ENCODE results near the gene SMIM8. TPM values are rescaled to one million over a fixed set of nuclear protein-coding genes. Genes with fewer than 3 reads are reported as not detected.

Gene SMIM8
- total RNA-seq, 1 donor from 2014 or later, result 6.9 TPM

DNA sequence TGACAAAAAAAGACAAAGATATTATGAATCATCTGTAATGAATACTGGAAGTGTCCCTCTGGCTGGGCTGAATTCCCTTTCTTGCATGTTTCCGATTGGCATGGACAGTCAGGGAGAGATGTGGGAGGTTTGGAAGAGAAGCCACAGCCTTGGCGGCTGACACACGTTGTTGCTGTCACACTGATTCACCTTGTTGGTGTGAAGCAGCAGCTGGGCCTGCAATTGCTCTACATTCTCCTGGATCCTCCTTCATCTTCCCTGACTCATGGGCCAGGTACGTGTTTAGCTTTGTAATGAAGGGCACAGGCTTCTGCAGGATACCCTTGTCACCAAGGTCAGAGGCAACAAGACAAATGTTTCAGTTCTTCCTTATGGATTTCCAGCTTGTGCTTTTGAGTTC, 13.4 kb upstream of the SMIM8 start:
- Histone ChIP-seq H3K79me2 (ENCODE audit: insufficient read depth, low read length) (no peaks in the 10 kb centered on the region), H3K4me1 (ENCODE audit: insufficient read depth, low read length) (no peaks in the 10 kb centered on the region), H2AFZ (ENCODE audit: low read depth, low read length) (no peak overlapping the region), H3K36me3 (ENCODE audit: insufficient read depth, low read length) (no peaks in the 10 kb centered on the region), H4K20me1 (ENCODE audit: insufficient read depth, low read length) (no peaks in the 10 kb centered on the region), H3K4me2 (ENCODE audit: low read length) (no peak overlapping the region), H3K9ac (ENCODE audit: low read length) (no peak overlapping the region), H3K27ac (ENCODE audit: low read depth, low read length) (no peak overlapping the region), H3K4me3 (ENCODE audit: insufficient read depth, low read depth, low read length) (no peak overlapping the region), H3K27me3 (ENCODE audit: insufficient read depth, low read length) (peaks cover 7% of the 10 kb centered on the region), H3K9me3 (ENCODE audit: insufficient read depth, low read depth, low read length) (no peaks in the 10 kb centered on the region)
- Mint-ChIP-seq H3K36me3 (ENCODE audit: low read depth, unreplicated experiment) (no peaks in the 10 kb centered on the region), H3K27ac (ENCODE audit: unreplicated experiment) (no peak overlapping the region), H3K9me3 (ENCODE audit: unreplicated experiment) (peaks cover 3% of the 10 kb centered on the region), H3K4me3 (ENCODE audit: unreplicated experiment) (no peak overlapping the region), H3K4me1 (ENCODE audit: low read depth, unreplicated experiment) (no peaks in the 10 kb centered on the region), H3K27me3 (ENCODE audit: low read depth, unreplicated experiment) (no peaks in the 10 kb centered on the region)
- TF ChIP-seq EZH2 (IDR thresholded peaks at IDR 0.05; ENCODE audit: insufficient read depth, low read length), result no peak
- TF ChIP-seq, protein P1, sequence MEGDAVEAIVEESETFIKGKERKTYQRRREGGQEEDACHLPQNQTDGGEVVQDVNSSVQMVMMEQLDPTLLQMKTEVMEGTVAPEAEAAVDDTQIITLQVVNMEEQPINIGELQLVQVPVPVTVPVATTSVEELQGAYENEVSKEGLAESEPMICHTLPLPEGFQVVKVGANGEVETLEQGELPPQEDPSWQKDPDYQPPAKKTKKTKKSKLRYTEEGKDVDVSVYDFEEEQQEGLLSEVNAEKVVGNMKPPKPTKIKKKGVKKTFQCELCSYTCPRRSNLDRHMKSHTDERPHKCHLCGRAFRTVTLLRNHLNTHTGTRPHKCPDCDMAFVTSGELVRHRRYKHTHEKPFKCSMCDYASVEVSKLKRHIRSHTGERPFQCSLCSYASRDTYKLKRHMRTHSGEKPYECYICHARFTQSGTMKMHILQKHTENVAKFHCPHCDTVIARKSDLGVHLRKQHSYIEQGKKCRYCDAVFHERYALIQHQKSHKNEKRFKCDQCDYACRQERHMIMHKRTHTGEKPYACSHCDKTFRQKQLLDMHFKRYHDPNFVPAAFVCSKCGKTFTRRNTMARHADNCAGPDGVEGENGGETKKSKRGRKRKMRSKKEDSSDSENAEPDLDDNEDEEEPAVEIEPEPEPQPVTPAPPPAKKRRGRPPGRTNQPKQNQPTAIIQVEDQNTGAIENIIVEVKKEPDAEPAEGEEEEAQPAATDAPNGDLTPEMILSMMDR (IDR thresholded peaks at IDR 0.05; ENCODE audit: insufficient read depth, low read depth, low read length), result no peak
- DNase-seq (ENCODE audit: low read depth) (no peak), FAIRE-seq (no peak)

- Mint-ChIP-seq H3K36me3 (ENCODE audit: low read depth, unreplicated experiment) (no peaks in the 10 kb centered on the region), H3K9me3 (ENCODE audit: unreplicated experiment) (peaks cover 3% of the 10 kb centered on the region), H3K27me3 (ENCODE audit: low read depth, unreplicated experiment) (peaks cover 5% of the 10 kb centered on the region), H3K4me1 (ENCODE audit: low read depth, unreplicated experiment) (no peaks in the 10 kb centered on the region), H3K27ac (ENCODE audit: unreplicated experiment) (no peak overlapping the region), H3K4me3 (ENCODE audit: unreplicated experiment) (no peak overlapping the region)
- Histone ChIP-seq H3K79me2 (ENCODE audit: insufficient read depth, low read length) (no peaks in the 10 kb centered on the region), H3K27me3 (ENCODE audit: insufficient read depth, low read length) (peaks cover 10% of the 10 kb centered on the region), H3K9me3 (ENCODE audit: insufficient read depth, low read depth, low read length) (no peaks in the 10 kb centered on the region), H3K36me3 (ENCODE audit: insufficient read depth, low read length) (no peaks in the 10 kb centered on the region), H2AFZ (ENCODE audit: low read depth, low read length) (no peak overlapping the region), H3K4me3 (ENCODE audit: insufficient read depth, low read depth, low read length) (no peak overlapping the region), H4K20me1 (ENCODE audit: insufficient read depth, low read length) (no peaks in the 10 kb centered on the region), H3K9ac (ENCODE audit: low read length) (no peak overlapping the region), H3K4me2 (ENCODE audit: low read length) (no peak overlapping the region), H3K27ac (ENCODE audit: low read depth, low read length) (no peak overlapping the region), H3K4me1 (ENCODE audit: insufficient read depth, low read length) (no peaks in the 10 kb centered on the region)
- FAIRE-seq, result peak; percentile 41
- DNase-seq (ENCODE audit: low read depth), result no peak
- TF ChIP-seq, protein P1 (IDR thresholded peaks at IDR 0.05; ENCODE audit: insufficient read depth, low read depth, low read length), result no peak
- TF ChIP-seq EZH2 (IDR thresholded peaks at IDR 0.05; ENCODE audit: insufficient read depth, low read length), result no peak
Observed at GRCh38 chr6:87312860-87313259, 9.5 kb upstream of the SMIM8 start.

- H3K9me3 ChIP-seq (ENCODE audit: insufficient read depth, low read depth, low read length), result no peaks in the 10 kb centered on the region
- no peaks in the 10 kb centered on the region for H4K20me1 ChIP-seq (ENCODE audit: insufficient read depth, low read length)
- H3K4me2 ChIP-seq (ENCODE audit: low read length), result no peak overlapping the region
- no peak overlapping the region for H3K9ac ChIP-seq (ENCODE audit: low read length)
- no peaks in the 10 kb centered on the region for H3K4me1 ChIP-seq (ENCODE audit: insufficient read depth, low read length)
- no peaks in the 10 kb centered on the region for H3K79me2 ChIP-seq (ENCODE audit: insufficient read depth, low read length)
- no peak overlapping the region for H3K27ac ChIP-seq (ENCODE audit: low read depth, low read length)
- no peaks in the 10 kb centered on the region for H3K4me1 Mint-ChIP-seq (ENCODE audit: low read depth, unreplicated experiment)
- no peak overlapping the region for H3K4me3 Mint-ChIP-seq (ENCODE audit: unreplicated experiment)
- H2AFZ ChIP-seq (ENCODE audit: low read depth, low read length), result no peak overlapping the region
- peaks cover 3% of the 10 kb centered on the region for H3K9me3 Mint-ChIP-seq (ENCODE audit: unreplicated experiment)
- no peaks in the 10 kb centered on the region for H3K36me3 ChIP-seq (ENCODE audit: insufficient read depth, low read length)
- FAIRE-seq (no peak), DNase-seq (ENCODE audit: low read depth) (no peak)
- H3K27ac Mint-ChIP-seq (ENCODE audit: unreplicated experiment), result no peak overlapping the region
- H3K27me3 ChIP-seq (ENCODE audit: insufficient read depth, low read length), result peaks cover 7% of the 10 kb centered on the region
- H3K4me3 ChIP-seq (ENCODE audit: insufficient read depth, low read depth, low read length), result no peak overlapping the region
- H3K27me3 Mint-ChIP-seq (ENCODE audit: low read depth, unreplicated experiment), result peaks cover 5% of the 10 kb centered on the region
- TF ChIP-seq, protein P1 (IDR thresholded peaks at IDR 0.05; ENCODE audit: insufficient read depth, low read depth, low read length), result no peak
- TF ChIP-seq EZH2 (IDR thresholded peaks at IDR 0.05; ENCODE audit: insufficient read depth, low read length), result no peak
- no peaks in the 10 kb centered on the region for H3K36me3 Mint-ChIP-seq (ENCODE audit: low read depth, unreplicated experiment)
Observed at GRCh38 chr6:87315071-87315470, 7.3 kb upstream of the SMIM8 start.
